Measurements from ENCODE around the gene OSBPL5.
"Not testable (repeated sequence)": the region's sequence is repeated elsewhere in the genome, so short reads cannot be mapped to it uniquely, and the experiment has no call there.

The OSBPL5 gene

GRCh38 chr11:3169255-3170043 lies 4.3 kb upstream of the OSBPL5 start:
- TF ChIP-seq CTCF (IDR thresholded peaks at IDR 0.05; ENCODE audit: extremely low read depth, missing control alignments), result no peak
- no peak for DNase-seq (ENCODE audit: low spot score)

GRCh38 chr11:3168742-3169254 lies 3.7 kb upstream of the OSBPL5 start:
- DNase-seq (ENCODE audit: low spot score), result not testable (repeated sequence)

GRCh38 chr11:3167143-3168119 lies 2.3 kb upstream of the OSBPL5 start:
- DNase-seq (ENCODE audit: low spot score), result no peak
- no peak for TF ChIP-seq CTCF (IDR thresholded peaks at IDR 0.05; ENCODE audit: extremely low read depth, missing control alignments)

GRCh38 chr11:3166268-3167142 lies 1.4 kb upstream of the OSBPL5 start:
- TF ChIP-seq CTCF (IDR thresholded peaks at IDR 0.05; ENCODE audit: extremely low read depth, missing control alignments), result no peak
- DNase-seq (ENCODE audit: low spot score), result no peak

GRCh38 chr11:3165916-3166267 lies 782 bp upstream of the OSBPL5 start:
- no peak for DNase-seq (ENCODE audit: low spot score)
- no peak for TF ChIP-seq CTCF (IDR thresholded peaks at IDR 0.05; ENCODE audit: extremely low read depth, missing control alignments)

GRCh38 chr11:3164552-3165151 lies 458 bp downstream of the OSBPL5 start:
- no peak for TF ChIP-seq CTCF (IDR thresholded peaks at IDR 0.05; ENCODE audit: extremely low read depth, missing control alignments)
- DNase-seq (ENCODE audit: low spot score), result no peak

- TF ChIP-seq CTCF (IDR thresholded peaks at IDR 0.05; ENCODE audit: extremely low read depth, missing control alignments), result no peak
- no peak for DNase-seq (ENCODE audit: low spot score)
Observed at GRCh38 chr11:3164138-3164551, 965 bp downstream of the OSBPL5 start.

Measured in GM20000 (cell line).